ENCODE data around the gene SETD1B. TPM values are rescaled to one million over a fixed set of nuclear protein-coding genes. Genes with fewer than 3 reads are reported as not detected.

Gene SETD1B
- total RNA-seq, 1 donor = 5.0 TPM

DNA sequence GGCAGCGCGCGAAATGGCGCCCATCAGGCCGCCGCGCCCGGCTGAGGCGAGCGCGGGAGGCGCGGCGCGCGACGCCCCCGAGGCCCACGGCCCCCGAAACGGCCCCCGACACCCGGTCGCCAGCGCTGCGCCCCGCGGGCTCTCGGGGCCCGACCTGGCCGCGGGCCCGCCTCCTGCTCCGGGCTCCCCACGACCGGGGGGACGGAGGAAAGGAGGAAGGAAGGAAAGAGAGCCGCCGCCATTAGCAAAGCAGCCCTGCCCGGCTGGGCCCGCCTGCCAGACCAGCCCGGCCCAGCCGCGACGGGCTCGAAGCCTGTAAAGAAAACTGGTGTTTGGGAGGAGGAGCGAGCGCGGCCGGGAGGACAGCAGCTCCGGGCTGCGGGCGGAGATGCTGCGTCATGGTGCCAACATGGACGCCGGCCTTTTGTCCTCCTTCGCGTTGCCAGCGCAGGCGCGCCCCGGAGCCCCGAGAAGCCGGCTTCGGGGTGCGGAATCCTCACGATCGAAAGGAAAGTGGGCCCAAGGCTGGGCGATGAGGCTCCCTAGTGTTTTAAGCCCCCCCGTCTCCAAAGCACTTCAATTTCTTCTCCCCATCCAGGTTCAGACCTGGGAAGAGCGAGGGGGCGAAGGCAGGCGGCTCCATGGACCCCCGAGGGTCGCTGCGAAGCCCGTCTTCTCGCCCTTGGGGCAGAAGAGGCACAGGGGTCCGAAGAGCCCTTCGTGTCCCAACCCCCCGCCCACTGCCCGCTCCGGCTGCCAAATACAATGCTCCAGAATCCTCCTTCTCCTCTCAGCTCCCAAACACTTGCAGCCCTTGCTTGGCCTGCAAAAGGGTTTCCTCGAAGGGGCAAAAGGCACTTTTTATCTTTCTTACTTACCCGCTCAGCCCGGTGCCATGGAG, 2.9 kb upstream of the SETD1B start:
- TF ChIP-seq, protein P1, sequence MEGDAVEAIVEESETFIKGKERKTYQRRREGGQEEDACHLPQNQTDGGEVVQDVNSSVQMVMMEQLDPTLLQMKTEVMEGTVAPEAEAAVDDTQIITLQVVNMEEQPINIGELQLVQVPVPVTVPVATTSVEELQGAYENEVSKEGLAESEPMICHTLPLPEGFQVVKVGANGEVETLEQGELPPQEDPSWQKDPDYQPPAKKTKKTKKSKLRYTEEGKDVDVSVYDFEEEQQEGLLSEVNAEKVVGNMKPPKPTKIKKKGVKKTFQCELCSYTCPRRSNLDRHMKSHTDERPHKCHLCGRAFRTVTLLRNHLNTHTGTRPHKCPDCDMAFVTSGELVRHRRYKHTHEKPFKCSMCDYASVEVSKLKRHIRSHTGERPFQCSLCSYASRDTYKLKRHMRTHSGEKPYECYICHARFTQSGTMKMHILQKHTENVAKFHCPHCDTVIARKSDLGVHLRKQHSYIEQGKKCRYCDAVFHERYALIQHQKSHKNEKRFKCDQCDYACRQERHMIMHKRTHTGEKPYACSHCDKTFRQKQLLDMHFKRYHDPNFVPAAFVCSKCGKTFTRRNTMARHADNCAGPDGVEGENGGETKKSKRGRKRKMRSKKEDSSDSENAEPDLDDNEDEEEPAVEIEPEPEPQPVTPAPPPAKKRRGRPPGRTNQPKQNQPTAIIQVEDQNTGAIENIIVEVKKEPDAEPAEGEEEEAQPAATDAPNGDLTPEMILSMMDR (IDR thresholded peaks at IDR 0.05; ENCODE audit: insufficient read depth, low read length) = no peak
- peak overlapping the region; percentile 80 for H3K4me3 ChIP-seq (ENCODE audit: low read depth, low read length)
- DNase-seq (ENCODE audit: low read depth) = peak; percentile 82

DNA sequence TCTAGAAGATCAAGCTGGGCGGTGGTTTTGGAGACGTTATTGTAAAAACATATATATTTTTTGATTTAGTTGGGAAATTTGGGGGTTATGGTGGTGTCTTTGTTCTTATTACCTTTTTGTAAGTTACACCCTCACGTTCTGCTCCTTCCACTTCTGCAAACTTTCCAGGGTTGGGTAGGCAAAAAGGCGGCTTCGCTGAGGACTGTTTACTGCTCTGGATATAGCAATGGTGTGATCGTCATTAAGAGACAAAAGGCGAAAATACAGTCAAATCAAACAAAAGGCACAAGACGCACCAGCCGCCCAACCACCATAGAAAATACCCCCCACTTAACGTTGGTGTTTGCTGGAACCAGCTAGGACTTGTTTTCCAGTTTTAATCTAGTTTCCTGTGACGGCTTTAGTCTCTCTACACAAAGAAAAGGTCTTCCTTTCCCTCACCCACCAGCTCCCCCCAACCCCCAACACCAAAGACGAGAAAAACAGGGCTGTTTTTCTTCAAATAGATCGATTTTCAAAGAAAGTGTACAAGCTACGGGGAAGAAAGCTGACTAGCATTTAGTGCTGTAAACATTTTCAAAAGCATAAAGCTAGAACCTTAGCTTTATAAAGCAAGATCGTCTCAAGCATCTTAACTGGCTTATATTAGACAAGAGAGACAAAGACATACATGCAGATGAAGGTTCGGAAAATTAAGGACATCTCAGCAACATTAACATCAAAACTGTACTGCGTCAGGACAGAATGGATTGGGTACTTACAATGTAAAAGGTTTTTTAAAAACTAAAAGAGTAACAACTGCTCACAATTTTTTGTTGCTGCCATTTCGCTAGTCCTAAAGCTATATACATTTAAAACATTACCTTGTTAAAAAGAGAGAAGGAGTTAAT, 2.0 kb upstream of the SETD1B start:
- DNase-seq (ENCODE audit: low read depth) = peak; percentile 62
- peak overlapping the region; percentile 80 for H3K4me3 ChIP-seq (ENCODE audit: low read depth, low read length)
- TF ChIP-seq, protein P1 (IDR thresholded peaks at IDR 0.05; ENCODE audit: insufficient read depth, low read length) = no peak

DNA sequence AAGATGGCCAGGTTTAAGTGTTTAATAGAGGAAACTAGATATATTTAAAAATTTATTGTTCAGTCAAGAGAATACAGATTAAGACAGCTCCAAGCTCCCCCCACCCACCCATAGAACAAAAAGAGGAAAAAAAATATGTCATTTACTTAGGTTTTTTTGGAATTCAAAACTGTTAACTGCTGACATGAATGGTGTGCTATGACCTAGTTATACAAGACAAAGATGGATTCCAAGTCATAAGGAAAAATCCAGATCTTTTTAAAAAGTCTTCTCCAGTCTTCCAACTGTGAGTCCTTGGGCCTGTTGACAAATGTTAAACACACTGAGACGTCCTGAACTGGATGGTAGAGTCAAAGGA, 1.3 kb upstream of the SETD1B start:
- TF ChIP-seq, protein P1 (IDR thresholded peaks at IDR 0.05; ENCODE audit: insufficient read depth, low read length) = no peak
- no peak for DNase-seq (ENCODE audit: low read depth)
- H3K4me3 ChIP-seq (ENCODE audit: low read depth, low read length) = peak overlapping the region; percentile 80

DNA sequence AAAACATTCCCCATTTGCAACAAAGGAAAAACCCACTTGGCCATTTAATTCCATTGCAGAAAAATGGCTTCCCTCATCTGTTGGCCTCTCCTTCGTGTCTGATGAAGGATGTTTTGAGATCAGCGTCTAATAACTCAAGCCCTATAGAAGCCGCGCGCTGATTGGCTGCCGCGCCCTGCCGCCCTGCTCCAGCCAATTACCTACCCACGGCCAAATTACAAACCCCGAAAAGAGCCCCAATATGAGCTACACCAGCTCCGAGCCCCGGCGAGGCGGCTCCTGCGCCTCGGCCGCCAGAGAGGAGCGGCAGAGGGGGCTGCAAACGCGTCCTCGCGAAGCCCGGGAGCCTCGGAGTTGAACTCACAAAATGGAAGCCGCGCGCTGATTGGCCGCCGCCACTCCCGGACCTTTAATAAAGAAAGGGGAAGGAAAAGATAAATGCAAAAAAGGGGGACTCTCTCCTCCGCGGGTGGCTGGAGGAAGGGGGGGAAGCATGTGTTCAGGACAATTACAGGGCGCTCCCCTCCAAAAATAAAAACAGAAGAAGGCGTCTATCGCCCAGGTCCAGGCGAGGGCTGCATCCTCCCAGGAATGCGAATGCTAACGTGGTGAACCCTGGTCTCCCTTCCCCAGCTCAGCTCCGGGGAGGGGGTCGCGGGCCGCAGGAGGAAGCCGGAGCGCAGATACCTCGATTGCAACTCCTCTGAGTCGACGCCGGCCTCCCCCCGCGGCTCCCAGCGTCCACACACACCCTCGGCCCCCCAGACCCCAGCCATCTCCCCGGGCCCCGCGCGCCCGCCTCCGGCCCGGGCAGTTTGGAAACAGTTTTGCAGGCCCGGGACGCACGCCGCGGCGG, 738 bp upstream of the SETD1B start:
- TF ChIP-seq, protein P1 (IDR thresholded peaks at IDR 0.05; ENCODE audit: insufficient read depth, low read length) = no peak
- peak overlapping the region; percentile 80 for H3K4me3 ChIP-seq (ENCODE audit: low read depth, low read length)
- peak; percentile 97 for DNase-seq (ENCODE audit: low read depth)

DNA sequence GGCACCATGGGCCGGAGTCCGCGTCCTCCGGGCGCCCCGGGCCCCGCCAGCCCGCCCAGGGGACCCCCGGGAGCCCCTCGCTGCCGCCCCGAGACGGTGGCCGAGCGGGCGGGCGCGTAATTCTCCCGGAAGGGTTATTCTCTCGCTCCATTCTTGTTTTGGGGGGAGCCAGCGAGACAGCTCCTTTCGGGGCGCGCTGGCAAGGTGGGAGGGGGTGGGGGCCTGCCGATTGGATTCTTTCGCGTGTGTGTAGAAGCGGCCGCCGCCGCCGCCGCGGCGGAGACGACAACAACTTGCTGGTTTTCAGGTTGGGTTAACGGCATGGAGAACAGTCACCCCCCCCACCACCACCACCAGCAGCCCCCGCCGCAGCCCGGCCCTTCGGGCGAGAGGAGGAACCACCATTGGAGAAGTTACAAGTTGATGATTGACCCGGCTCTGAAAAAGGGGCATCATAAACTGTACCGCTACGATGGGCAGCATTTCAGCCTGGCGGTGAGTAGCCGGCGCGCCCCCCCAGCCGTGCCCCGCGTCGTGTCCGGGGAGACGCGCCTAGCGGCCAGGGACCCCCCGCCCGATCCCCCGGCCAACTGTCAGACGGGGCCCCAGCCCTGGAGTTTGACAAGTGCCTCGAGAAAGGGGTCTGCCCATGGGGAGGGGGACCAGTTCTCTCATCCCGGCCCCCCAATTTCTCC, 755 bp downstream of the SETD1B start:
- TF ChIP-seq, protein P1 (IDR thresholded peaks at IDR 0.05; ENCODE audit: insufficient read depth, low read length) = no peak
- H3K4me3 ChIP-seq (ENCODE audit: low read depth, low read length) = peak overlapping the region; percentile 80
- DNase-seq (ENCODE audit: low read depth) = no peak

Data from fibroblast of the aortic adventitia (primary cell).